ENCODE measurements around the gene TMPRSS13.

Gene TMPRSS13

DNA sequence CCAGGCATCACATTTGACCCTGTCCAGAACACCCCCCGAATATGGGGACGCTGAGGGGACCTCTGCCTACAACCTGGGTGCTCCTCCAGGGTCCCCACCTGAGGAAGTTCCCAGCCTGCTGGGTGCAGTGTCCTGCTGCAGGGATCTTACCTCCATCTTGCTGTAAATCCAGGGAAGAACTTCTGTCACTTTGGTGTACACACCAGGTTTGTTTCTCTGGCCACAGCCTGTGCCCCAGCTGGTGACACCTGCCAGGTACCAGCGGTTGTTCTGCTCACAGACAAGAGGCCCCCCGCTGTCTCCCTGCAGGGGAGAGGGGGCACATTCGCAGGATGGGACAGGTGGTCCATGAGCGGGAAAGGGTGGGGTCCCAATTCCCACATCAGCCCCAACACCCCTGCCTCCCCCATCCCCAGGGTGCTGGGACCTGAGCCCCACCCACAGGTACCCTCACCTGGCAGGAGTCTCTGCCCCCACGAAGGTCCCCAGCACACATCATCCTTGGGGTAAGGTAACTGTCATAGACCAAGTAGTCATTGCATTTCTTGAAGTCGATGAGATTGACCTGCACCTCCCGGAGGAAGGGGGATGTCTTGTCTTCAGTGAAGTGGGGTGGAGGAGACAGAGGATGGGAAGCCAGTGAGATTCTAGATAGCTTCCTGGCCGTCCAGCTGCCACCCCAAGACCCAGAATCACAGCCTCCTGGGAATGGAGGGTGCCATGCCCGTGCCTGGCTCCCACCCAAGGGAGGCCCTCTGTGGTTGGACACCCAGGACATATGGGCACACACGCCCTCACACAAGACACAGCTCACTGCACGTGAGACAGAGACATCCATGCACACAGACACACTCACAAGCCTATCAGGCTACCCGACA, 25.5 kb downstream of the TMPRSS13 start:
- no peak overlapping the region for H3K4me3 ChIP-seq (ENCODE audit: low read length)
- no peak for DNase-seq (ENCODE audit: low read depth, low spot score)

DNA sequence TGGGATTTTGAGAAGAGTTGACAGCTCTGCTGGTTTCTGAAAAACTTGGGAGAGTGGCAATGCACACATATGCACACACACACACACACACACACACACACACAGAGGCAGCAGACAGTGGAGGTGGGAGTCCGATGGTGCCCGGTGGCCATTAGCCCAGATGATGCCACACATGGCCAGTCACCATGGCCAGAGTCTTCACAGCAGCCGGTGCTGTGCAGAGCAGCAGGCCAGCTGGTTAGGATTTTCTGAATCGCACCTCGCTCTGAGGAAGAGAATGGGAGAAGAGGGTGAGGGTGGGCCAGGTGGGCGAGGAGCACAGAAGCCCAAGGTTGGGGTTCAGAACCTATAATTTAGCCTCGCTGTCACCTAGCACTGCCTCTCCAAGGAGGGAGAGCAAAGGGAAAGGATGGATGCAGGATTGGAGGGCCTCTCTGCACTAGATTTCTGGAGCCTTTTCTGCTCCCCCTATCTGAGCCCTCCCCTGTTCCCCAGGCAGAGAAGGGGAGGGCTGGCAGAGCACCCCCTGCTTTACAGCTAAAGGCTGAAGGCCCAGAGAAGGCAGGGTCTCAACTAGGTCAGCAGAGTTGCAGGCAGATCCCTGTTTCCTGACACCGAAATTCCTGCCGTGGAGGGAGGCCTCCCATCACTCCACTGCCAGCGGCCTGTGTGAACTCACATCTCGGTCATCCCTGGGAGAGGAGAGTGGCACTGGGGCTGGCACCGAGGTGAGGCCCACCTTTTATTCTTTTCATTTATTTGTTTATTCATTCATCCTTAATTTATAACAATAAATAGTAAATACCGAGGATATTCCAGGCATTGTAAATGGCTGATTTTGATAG, 27.0 kb downstream of the TMPRSS13 start:
- no peak for DNase-seq (ENCODE audit: low read depth, low spot score)
- no peak overlapping the region for H3K4me3 ChIP-seq (ENCODE audit: low read length)

DNA sequence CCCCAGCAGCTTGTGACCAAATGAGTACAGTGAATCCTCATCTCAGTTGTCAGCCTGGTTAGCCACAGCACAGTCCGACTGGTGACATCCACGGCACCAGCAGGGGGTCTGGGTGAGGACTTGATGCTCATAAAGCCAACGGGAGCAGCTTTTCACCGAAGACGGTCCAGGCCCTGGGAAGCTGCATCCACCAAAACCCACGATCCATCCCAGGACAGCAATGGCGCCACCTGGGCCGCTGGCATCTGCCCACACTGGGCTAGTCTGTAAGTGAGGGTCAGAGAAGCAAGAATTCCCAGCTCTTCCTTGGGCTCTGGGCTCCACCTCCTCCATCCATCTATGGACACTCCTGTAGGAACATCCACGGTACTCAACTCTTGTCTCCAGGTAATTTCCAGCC, 27.6 kb downstream of the TMPRSS13 start:
- no peak for DNase-seq (ENCODE audit: low read depth, low spot score)
- H3K4me3 ChIP-seq (ENCODE audit: low read length): no peak overlapping the region

DNA sequence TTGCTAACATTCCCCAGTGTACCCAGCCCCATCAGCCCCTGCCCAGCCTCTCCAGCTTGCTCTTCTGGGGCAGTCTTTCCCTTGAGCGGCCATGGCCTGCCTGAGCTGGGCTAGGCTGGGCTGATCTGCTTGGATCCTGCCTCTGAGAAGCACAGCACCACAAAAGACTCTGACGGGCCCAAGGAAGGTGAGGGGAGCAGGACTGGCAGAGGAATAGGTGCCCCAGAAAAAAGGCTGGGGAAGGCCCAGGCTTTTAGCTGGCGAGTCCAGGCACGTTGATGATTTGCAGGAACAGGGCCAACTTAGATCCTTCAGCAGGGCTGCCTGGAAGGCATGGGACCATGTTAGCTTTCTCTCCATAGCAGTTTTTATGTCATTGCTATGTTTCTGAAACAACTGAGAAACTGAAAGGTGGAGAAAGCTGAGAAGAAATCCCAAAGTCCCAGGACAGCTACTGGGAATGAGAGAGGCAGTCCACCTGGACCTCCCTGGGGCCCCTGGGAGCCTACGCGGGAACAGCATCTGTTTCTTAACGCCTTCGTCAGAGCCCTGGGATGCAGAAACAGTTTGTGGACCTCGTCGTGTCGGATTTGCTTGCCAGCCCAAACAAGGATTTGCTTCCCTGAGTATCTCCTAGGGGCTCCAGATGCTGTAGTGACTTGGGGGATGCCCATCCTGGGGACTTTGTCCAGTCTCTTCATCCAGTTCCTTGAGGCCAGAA, 28.3 kb downstream of the TMPRSS13 start:
- no peak overlapping the region for H3K4me3 ChIP-seq (ENCODE audit: low read length)
- no peak for DNase-seq (ENCODE audit: low read depth, low spot score)

DNA sequence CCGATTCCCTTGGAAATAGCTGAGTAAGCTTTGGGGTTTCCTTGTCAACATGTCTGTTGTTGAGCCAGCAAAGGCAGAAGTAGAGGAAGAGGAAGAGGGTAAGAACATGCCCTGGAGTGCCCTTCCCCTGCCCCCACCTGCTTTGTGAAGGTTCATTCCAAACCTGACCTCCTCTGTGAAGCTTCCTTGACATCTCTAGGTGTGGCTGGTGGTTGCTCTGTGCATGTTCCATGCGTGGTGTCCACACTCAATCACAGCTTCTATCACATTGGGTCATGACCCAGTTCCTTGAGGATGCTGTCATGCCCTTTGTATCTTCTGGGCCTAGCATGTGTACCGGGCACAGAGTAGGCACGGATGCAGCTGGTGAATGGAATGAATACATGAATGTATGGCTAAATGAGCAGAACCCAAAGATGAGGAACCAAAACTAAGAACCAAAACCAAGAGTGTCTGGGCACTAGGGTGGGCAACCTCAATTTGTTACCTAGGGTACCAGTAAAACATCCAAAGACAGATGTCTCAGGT, 29.0 kb downstream of the TMPRSS13 start:
- no peak for DNase-seq (ENCODE audit: low read depth, low spot score)
- H3K4me3 ChIP-seq (ENCODE audit: low read length): no peak overlapping the region

DNA sequence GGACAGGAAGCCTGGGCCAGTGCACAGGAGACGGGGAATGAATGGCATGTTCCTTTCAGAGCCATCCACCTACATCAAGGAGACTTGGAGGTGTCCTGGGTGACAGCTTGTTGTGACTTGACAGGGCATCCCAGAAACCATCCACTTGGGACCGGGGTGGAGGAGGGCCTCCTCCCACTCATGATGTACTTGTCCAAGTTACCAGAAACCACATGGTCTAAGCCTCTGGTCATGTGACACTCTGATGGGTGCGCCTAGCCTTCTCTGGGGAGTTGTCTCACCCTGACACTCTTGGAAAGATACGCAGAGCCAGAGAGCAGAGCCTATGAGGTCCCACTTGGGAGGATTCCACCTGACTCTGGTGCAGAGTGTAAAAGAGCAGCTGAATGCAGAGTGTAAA, 31.1 kb downstream of the TMPRSS13 start:
- no peak for DNase-seq (ENCODE audit: low read depth, low spot score)
- no peak overlapping the region for H3K4me3 ChIP-seq (ENCODE audit: low read length)

DNA sequence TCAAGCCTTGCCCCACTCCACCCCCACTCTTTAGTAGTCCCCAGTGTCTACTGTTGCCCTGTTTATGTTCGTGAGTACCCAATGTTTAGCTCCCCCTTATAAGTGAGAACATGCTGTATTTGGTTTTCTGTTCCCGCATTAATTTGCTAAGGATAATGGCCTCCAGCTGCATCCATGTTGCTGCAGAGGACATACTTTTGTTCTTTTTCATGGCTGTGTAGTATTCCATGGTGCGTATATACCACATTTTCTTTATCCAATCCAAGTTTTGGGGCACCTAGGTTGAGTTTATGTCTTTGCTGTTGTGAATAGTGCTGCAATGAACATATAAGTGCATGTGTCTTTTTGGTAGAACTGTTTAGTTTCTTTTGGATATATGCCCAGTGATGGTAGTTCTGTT, 36.6 kb downstream of the TMPRSS13 start:
- no peak for DNase-seq (ENCODE audit: low read depth, low spot score)
- no peak overlapping the region for H3K4me3 ChIP-seq (ENCODE audit: low read length)

DNA sequence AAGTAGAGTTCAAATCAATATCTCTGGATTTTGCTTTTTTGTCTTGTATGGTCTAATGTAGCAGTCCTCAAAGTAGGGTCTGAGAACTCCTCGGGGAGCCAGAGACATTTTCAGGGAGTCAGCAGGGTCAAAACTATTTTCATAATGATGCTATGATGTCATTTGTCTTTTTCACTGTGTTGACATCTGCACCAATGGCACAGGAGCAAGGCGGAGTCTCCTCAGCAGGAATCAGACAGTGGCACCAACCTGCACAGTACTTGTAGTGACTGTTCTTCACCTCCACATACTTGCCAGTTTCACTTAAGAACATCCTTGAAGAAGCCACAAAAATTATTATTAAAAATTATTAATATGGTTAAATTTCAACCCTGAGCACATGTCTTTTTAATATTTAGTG, 37.8 kb downstream of the TMPRSS13 start:
- no peak overlapping the region for H3K4me3 ChIP-seq (ENCODE audit: low read length)
- DNase-seq (ENCODE audit: low read depth, low spot score): no peak

DNA sequence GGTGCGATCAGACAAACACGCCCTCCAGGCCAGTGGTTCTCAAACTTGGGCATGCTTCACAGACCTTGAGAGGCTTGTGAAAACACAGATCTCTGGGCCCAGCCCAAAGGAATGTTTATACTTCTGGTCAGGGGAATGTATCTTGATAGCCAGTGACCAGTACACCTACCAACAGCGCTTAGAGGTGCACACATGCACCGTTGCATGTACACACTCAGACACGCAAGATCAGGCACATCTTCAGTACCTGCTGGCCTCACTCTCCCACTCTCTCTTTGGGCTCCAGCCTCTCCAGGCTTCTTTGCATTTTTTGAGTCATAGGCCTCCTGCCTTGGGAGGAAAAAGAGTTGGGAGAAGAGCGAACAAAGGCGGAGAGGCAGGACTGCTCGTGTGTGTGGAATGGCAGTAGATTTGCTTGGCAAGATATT, 41.0 kb downstream of the TMPRSS13 start:
- no peak overlapping the region for H3K4me3 ChIP-seq (ENCODE audit: low read length)
- no peak for DNase-seq (ENCODE audit: low read depth, low spot score)

DNA sequence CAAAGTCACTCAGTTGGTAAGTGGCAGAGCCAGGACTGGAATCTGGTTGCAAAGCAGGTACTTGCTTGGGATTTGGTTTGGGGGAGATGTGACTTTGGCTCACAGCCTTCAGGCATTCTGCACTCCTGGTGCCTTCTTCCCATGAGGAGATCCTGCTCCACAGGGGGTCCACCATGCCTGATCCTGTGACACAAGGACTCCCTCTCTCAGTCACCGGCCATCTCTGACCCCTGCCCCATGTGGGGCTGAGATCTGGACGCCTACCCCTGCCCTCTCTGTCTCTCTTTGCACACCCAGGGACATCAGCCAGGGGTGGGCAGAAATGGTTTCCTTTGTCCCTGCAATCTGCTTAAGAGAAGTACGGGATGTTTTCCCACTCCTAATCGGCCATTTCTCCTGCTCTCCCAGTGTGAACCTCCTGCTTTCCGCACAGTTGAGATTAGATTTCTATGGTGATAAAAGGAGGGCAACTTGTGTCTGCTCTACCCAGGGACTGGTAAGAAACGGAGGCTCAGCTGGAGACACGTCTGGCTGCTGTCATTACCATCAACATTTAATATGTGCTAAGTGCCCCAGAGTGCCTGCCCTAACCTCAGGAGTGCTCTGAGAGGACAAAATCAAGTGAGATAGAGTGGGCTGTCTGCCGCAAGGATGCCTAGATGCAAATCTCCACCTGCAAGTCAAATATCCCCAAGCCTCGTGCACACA, 41.6 kb downstream of the TMPRSS13 start:
- H3K4me3 ChIP-seq (ENCODE audit: low read length): no peak overlapping the region
- DNase-seq (ENCODE audit: low read depth, low spot score): no peak

DNA sequence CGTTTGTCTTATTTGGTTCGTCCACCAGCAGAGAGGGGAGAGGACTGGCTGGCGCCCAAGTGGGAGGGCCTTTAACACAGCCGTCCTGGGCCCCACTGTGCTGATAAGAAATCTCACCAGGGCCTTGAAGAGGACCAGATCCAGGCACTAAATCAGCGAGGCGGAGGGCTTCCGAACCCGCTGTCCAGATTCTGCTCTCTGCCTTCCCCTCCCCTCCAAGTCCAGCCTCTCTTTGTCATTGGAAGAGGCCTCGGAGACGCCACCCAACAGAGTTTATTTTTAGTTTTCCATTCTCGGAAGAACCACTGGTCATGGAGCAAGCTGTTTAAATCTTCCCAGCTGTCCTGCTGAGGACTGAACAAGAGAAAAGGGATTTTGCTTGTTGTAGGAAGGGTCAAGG, 43.4 kb downstream of the TMPRSS13 start:
- DNase-seq (ENCODE audit: low read depth, low spot score): no peak
- H3K4me3 ChIP-seq (ENCODE audit: low read length): no peak overlapping the region

DNA sequence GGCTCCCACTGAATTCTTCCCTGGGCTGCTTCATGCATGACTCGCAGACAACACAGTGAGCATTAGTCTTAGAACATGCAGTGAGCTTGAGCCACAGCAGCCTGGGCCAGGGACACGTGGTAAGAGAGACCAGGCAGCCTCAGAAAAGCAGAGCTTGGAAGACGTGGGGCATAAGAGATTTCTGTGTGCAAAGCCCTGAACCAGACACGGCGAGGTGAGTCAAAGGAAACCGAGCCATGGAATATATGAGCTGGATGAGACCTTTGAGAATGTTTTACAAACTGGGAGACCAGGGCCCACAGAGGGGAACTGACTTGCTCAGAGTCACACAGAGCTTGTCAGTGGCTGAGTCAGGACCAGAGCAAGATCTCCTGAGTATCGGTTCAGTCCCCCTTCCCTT, 44.2 kb downstream of the TMPRSS13 start:
- DNase-seq (ENCODE audit: low read depth, low spot score): no peak
- H3K4me3 ChIP-seq (ENCODE audit: low read length): no peak overlapping the region

DNA sequence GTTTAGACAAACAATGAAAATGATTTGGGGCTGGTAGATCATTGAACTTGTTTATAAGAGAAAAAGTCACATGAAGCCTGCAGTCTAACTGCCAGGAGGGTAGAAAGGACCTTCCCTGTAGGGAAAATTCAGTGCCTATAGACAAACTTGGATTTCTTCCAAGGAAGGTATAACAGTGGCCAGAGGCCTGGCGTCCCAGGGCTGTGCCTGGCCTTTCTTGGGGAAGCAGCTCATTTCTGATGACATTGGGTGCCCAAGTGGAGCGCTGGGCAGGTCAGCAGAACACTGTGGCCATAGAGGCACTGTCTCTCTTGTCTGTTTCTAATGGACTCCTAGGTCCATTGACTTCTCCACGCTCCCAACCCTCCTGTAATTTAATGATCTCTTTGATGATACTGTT, 46.1 kb downstream of the TMPRSS13 start:
- no peak overlapping the region for H3K4me3 ChIP-seq (ENCODE audit: low read length)
- DNase-seq (ENCODE audit: low read depth, low spot score): no peak

DNA sequence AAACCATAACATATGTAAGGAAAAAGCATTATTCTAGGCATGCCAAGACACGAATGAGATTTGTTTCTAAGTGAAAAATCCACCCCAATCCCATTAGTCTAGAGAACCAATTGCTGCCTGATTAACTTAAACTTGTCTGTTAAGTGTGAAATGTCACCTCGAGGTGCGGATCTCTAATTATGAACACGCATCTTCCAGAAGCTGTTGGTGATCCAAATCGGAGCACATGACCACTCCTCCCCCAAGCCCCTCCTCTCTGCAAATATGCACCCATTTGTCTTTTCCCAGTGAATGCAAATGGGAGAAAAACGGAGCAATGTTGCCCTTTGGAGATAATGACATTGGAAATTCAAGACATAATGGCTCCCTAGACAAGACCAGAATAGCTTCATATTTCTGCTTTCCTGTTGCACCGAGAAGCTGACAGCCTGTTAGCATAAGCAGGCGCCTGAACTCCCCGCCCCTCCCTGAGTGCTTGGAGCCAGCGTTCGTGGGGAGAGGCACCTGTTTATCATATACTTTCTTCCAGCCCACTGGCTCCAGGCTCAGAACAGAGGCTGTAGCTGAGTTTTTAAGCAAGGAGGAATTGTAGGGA, 46.8 kb downstream of the TMPRSS13 start:
- H3K4me3 ChIP-seq (ENCODE audit: low read length): no peak overlapping the region
- DNase-seq (ENCODE audit: low read depth, low spot score): no peak

DNA sequence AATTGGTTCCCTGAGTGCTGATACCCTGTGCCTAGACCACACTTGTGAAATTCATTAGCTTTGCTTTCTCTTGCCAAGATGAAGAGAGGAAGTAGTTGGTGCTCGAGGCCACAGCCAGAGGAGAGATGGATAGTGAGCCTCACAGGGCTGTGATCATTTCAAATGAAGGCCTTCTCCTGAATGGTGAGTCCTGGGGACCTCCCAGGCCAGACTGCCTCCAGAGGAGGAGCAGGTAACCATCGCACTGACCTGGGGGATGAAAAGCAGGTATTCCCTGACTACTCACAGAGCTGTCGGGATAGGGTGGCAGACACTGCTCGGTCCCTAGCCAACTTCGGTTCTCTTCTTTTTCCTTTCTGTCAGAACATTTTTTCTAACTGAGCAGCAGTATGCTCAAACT, 48.0 kb downstream of the TMPRSS13 start:
- DNase-seq (ENCODE audit: low read depth, low spot score): no peak
- H3K4me3 ChIP-seq (ENCODE audit: low read length): no peak overlapping the region

DNA sequence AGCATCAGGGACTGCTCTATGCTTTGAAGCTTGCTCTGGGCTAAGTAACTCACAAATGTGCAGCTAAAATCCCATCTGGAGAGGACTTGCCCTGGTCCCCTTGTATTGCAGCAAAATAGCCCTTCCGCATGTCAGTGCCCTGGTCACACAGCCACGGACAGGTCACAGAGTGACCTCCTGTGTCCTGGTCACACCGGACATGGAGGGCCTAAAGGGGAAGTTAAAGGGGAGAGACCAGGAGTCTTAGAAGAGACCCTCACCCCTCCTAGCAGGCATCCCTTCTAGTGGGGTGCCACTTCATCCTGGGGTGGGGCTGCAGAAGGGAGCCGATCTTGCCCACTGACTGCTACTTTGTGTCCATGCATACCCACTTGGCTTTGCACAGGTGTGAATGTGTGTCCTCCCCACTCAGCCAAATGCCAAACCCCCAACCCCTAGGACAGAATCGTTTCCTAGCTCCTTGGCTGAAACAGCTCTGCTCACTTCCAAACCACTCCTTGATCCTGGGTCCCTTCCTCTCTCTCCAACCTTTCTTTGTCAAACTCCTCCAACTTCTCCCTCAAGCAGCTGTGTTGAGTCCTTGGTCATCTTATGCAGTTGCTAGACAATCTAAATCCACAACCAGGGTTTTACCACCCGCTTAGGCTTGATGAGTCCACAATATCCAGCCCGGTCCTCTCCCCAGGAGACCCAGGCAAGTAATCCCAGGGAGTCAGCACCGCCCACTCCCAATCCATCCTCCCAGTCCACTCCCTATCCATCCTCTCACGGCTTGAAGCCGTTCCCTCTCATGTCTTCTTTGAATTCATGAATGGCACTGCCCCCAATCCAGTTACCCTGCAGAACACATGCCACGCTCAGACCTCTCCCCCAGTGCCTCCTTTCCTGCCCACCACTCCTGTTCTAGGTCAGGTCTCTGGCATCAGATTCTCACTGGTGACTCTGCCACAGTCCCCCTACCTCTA, 49.4 kb downstream of the TMPRSS13 start:
- H3K4me3 ChIP-seq (ENCODE audit: low read length): no peak overlapping the region
- no peak for DNase-seq (ENCODE audit: low read depth, low spot score)

DNA sequence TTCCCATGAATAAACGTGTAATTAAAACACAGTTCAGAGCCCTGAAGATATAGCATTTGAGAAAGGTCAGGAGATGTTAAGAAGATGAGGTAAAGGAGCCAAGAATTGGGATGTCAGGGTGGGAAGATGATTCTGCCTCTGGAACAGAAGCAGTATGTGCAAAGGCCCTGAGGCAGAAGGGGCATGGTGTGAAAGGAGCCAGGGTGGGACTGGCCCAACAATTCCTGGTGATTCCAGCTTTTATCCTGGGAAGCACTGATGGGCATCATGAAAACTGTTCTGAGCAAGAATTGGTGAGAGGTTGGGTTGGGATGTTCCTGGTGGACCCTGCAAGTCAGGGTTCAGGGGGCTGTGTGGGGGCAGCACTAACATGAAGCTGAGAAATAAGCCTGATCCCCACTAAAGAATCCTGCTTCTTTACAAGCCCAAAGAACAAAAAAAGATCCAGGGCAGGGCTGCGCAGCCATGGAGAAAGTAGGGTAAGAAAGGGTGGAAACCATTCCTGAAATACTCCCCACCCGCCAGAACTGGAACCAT, 50.2 kb downstream of the TMPRSS13 start:
- DNase-seq (ENCODE audit: low read depth, low spot score): no peak
- H3K4me3 ChIP-seq (ENCODE audit: low read length): no peak overlapping the region

Measured in Jurkat, Clone E6-1 (cell line).